Measurements from ENCODE around the gene ALPI. TPM values are rescaled to one million over a fixed set of nuclear protein-coding genes. Genes with fewer than 3 reads are reported as not detected.

Gene ALPI
- total RNA-seq, 4 donors from 2014 or later = not detected

DNA sequence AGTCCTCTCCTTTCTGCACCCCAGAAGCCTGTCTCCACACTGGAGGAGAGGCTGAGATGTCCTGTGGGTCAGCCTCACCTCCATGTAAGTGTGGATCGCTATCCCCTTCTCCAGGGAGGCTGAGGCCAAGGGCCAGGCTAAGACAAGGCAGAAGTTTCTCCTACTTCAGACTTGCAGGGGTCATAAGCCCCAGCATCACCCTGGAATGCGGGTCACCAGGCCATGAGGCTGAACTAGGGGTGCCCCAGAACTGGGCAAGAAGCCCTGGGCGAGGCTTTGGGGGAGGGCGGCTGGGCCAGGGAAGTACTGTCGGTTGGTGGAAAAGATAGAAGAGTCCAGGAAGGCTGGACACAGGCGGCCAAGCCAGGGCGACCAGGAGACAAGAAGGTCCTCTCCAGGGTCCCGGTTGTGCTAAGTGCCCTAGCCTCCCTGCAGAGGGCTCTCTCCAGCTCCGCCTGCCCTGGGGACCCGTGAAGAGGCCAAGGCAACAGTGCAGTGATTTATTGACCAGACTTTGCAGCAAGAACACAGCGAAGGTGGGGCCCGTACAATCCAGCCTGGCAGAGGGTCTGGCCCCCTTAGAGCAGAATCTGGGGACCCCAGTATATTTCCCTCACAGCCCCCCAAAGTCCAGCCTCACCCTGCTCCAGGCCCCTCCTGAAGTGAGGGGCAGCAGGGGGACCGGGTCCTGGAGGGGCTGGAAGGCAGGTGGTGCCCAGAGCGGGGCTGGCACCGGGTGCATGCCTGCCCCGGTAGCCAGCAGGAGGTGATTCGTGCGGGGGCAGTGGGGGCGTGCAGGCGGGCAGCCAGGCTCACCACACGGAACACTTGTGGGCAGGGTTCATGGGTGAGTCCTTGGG is 23.6 kb downstream of the ALPI start:
- no peak for DNase-seq
- Histone ChIP-seq H3K27ac (no peak overlapping the region), H3K9me3 (no peaks in the 10 kb centered on the region), H3K4me3 (no peak overlapping the region), H3K27me3 (peaks cover 0 to 87% (median 2%) of the 10 kb centered on the region in 4 donors), H3K4me1 (no peaks in the 10 kb centered on the region), H3K36me3 (no peaks in the 10 kb centered on the region)
- WGBS, 2 donors = 56 to 64% methylated on average over 8 to 11 of the region's 21 CpGs
- intact Hi-C loops (cut with DNase I) = no loop called here
- TF ChIP-seq POLR2A (IDR thresholded peaks at IDR 0.05) = no peak
- TF ChIP-seq, protein P1, sequence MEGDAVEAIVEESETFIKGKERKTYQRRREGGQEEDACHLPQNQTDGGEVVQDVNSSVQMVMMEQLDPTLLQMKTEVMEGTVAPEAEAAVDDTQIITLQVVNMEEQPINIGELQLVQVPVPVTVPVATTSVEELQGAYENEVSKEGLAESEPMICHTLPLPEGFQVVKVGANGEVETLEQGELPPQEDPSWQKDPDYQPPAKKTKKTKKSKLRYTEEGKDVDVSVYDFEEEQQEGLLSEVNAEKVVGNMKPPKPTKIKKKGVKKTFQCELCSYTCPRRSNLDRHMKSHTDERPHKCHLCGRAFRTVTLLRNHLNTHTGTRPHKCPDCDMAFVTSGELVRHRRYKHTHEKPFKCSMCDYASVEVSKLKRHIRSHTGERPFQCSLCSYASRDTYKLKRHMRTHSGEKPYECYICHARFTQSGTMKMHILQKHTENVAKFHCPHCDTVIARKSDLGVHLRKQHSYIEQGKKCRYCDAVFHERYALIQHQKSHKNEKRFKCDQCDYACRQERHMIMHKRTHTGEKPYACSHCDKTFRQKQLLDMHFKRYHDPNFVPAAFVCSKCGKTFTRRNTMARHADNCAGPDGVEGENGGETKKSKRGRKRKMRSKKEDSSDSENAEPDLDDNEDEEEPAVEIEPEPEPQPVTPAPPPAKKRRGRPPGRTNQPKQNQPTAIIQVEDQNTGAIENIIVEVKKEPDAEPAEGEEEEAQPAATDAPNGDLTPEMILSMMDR (IDR thresholded peaks at IDR 0.05) = no peak

DNA sequence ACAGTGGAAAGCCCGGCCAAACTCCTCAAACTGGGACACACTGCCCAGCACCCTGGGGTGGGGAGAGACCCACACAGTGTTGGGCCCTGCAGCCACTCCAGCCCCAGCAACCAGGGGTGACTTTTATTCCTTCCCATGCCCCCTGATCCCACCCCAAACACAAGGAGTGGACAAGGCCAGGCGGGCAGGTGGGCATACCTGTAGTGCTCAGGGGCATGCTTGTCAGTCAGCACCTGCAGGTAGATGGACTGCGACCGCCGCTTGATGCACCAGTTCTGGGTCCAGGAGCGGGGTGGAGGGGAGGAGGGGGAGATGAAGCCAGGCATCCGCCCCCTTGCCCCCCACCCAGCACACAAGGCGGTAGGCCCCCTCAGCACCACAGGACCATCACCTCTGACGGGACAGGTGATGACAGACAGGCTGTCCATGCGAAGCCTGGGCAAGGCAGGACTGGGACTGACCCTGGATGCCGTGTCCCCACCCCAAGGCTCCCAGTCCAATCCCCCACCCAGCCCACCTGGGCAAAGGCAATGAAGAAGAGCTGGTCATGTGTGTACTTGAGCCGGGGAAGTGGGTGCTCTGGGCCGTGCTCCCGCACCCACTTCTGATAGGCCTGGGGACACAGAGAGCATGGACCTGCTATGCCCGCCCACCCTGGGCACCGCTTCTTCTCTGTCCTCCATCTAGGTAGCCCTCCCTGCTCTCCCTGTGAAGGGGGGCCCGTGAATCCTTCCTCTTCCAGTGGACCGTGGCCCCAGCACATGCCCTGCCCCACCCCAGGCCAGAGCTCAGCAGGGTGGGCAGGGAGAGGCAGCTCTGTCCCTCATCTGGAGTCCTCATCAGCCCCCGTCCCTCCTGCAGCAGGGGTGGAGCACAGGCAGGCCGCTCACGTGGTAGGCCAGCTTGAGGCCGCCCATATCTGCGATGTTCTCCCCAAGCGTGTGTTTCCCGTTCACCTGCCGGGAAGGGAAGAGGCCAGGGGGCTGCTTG is 24.5 kb downstream of the ALPI start:
- no peak for TF ChIP-seq POLR2A (IDR thresholded peaks at IDR 0.05)
- TF ChIP-seq, protein P1 (IDR thresholded peaks at IDR 0.05) = no peak
- WGBS, 2 donors = 49 to 66% methylated on average over 10 to 16 of the region's 26 CpGs
- intact Hi-C loops (cut with DNase I) = no loop called here
- H3K36me3 ChIP-seq = no peaks in the 10 kb centered on the region
- no peak overlapping the region for H3K27ac ChIP-seq
- H3K4me1 ChIP-seq = peaks cover 0 to 4% (median 4%) of the 10 kb centered on the region in 3 donors
- no peak for DNase-seq
- H3K4me3 ChIP-seq = no peak overlapping the region
- peaks cover 0 to 87% (median 4%) of the 10 kb centered on the region in 4 donors for H3K27me3 ChIP-seq
- H3K9me3 ChIP-seq = no peaks in the 10 kb centered on the region

DNA sequence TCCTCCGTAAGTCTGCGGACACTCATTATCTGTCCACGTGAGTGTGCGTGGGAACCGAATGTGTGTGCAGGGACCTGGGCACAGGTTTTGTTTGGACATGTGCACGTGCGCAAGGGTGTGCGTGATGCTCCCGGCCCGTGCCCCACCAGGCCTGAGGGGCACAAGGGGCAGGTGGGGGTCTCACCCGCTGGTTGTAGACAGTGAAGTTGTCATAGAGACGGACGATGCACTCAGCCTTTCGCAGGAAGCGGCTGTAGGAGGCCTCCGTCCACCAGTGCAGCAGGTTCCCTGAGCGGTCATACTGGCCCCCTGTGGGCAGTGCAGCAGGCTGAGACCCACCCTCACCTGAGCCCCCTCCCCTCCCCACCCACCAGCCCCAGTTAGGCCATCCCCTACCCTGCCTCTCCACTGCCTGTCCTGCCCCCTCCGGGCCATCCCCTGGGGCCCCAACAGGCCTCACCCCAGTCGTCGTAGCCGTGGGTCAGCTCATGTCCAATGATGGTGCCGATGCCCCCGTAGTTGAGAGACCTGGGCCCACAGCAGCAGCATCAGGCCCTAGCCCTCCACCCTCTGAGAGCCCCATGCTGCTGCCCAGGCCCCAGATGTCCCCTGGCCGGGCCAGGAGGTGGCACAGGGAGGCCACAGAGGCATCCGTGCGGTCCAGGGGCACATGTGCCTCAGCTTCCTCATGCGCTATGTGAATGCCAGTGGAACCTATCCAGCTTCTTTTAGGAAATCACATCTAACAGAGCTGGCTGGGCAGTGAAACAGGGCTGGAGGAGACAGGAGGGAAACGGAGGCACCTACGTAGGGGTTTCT is 25.6 kb downstream of the ALPI start:
- TF ChIP-seq POLR2A (IDR thresholded peaks at IDR 0.05) = no peak
- TF ChIP-seq, protein P1 (IDR thresholded peaks at IDR 0.05) = no peak
- Histone ChIP-seq H3K9me3 (no peaks in the 10 kb centered on the region), H3K27ac (no peak overlapping the region), H3K27me3 (peaks cover 0 to 87% (median 8%) of the 10 kb centered on the region in 4 donors), H3K36me3 (no peaks in the 10 kb centered on the region), H3K4me1 (peaks cover 3 to 15% (median 14%) of the 10 kb centered on the region in 3 donors), H3K4me3 (no peak overlapping the region)
- no peak for DNase-seq
- 78 to 83% methylated on average over 6 to 14 of the region's 29 CpGs for WGBS, 2 donors
- intact Hi-C loops (cut with DNase I) = no loop called here

DNA sequence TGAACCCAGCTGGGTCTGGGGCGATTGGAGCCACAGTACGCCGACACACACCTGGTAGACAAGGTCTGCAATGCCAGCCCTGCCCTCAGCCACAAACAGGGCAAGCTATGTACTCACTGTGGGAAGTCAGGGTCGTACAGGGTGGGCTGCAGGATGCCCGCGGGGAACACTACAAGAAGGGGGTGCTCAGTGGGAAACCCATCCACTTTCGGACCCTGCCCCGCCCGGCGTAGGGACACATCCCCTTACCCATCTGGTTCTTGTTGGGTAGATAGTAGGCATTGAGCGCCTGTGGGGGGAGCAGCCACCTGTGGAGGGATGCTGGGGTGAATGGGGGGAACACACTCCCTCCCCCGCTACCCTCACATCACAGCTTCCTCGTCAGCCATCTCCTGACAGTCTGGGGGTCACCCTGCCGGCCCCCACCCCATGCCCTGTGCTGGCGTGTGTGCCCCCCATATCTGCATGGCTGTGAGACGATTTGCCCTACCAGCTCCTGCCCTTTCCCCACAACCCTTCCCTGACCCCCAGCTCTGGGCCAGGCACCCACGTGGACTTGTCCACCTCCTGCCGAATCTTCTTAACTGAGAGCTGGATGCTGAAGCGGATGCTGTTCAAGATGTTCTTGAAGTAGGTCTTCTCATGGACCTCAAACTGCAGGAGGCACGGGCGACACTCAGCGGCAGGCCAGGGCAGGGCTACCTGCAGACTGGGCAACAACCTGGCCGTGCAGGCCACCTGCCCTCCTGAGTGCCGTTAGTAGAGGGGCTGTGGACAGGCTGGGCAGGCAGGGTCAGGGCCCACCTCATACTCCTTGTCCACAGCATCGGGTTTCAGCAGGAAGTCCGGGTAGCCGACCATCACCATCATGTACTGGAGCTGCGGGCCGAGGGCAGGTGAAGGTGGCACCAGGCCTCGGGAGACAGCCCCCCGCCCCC is 26.6 kb downstream of the ALPI start:
- 81 to 82% methylated on average over 11 to 16 of the region's 31 CpGs for WGBS, 2 donors
- H3K36me3 ChIP-seq = no peaks in the 10 kb centered on the region
- H3K27ac ChIP-seq = no peak overlapping the region
- H3K4me1 ChIP-seq = peaks cover 8 to 25% (median 24%) of the 10 kb centered on the region in 3 donors
- no peaks in the 10 kb centered on the region for H3K9me3 ChIP-seq
- H3K27me3 ChIP-seq = peaks cover 0 to 89% (median 12%) of the 10 kb centered on the region in 4 donors
- intact Hi-C loops (cut with DNase I) = no loop called here
- no peak for DNase-seq
- no peak overlapping the region for H3K4me3 ChIP-seq
- TF ChIP-seq, protein P1 (IDR thresholded peaks at IDR 0.05) = no peak
- no peak for TF ChIP-seq POLR2A (IDR thresholded peaks at IDR 0.05)

Measured in esophagus squamous epithelium (tissue), 5 donors.